Germinal center (tissue), 1 donor: ENCODE data around the gene ITGB1.
"Not testable (repeated sequence)": the region's sequence is repeated elsewhere in the genome, so short reads cannot be mapped to it uniquely, and the experiment has no call there.

Experiments
- DNase-seq: peaks from one replicate; pipeline ENCODE4 v3.0.0; 2012; ENCODE audit warnings: mixed read lengths, low spot score

Gene ITGB1

DNA sequence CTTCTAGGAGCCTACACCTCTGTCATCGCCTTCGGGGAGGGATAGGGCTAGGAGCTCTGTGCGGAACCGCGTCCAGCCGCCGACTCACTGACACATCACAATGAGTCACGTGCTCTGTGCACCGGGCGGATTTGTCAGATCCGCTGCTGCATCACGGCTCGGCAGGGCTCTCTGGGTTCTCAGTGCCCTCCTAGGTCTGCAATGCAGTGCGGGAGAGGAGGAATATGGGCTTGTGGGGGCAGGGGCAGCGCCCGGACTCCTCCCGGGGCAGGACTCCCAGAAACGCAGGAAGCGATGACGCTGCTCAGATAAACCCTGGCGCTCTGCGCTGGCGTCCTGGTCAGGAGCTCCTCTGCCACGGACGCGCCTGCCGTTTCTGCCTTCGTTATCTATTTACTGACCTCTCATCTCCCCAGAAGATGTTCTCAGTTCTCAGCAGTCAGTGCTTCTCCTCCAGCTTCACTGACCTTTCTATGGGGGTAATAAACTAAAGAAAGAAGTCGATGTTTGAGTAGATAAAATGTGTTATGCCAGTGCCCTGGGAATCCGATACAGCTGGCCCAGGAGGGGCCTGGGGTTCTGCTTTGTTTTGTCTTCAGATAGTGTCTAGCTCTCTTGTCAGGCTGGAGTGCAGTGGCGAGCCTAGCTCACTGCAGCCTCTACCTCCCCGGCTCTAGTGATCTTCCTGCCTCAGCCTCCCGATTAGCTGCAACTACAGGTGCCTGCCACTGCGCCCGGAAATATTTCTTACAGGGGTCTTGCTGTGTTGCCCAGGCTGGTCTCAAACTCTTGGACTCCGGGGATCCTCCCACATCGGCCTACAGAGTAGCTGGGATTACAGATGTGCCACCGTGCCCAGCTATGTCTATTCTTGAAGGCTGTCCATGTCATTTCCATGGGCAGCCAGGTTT, 22.8 kb upstream of the ITGB1 start:
- DNase-seq, result peak; percentile 67

GRCh38 chr10:32980242-32980557, 22.2 kb upstream of the ITGB1 start:
- DNase-seq, result no peak

DNA sequence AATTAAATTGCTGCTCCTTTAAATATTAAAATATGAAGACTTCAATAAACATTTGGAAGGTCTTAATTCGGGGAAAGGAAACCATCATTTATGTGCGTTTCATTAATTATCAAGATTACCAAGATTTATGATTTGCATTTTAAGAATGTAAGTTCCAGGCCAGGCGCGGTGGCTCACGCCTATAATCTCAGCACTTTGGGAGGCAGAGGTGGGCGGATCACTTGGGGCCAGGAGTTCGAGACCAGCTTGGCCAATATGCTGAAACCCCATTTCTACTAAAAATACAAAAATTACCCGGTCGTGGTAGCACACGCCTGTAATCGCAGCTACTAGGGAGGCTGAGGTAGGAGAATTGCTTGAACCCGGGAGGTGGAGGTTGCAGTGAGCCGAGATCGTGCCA, 21.7 kb upstream of the ITGB1 start:
- DNase-seq, result not testable (repeated sequence)

DNA sequence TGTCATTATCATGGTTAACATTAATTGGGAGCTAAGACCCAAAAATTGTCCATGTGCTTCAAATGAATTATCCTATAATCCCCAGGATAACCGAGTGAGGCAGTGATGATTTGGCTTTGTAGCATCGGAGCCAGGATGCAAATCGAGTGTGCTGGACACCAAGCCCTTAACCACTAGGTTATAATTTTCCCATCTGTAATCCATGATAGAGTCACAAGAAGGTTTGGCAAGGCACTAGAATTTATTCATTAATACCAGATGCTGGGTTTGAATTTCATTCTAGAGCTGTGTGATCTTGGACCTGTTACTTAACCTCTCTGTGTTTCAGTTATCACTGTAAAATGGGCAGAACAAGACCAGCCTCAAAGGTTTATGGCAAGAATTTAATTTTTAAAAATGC, 21.0 kb upstream of the ITGB1 start:
- no peak for DNase-seq

DNA sequence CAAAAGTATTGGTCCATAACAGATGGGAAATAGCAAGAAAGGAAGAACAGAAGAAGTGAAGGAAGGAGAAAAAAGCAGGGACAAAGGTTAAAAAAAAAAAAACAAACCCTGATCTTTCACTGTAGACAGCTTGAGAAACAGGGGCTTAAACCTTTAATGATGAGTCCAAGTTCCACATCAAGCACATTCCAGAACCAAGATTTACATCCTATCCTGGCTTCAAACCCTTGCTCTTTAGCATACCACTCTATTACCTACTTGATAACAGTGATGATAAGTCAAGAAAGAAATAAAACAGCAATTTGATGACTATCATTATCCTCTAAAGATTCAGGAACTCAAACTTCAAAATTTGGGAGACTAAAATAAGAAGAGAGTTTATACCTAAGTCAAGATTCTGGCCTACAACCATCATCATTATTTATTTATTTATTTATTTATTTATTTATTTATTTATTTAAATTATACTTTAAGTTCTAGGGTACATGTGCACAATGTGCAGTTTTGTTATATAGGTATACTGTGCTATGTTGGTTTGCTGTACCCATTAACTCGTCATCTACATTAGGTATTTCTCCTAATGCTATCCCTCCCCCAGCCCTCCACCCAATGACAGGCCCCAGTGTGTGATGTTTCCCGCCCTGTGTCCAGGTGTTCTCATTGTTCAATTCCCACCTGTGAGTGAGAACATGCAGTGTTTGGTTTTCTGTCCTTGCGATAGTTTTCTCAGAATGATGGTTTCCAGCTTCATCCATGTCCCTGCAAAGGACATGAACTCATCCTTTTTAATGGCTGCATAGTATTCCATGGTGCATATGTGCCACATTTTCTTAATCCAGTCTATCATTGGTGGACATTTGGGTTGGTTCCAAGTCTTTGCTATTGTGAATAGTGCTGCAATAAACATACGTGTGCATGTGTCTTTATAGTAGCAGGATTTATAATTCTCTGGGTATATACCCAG, 20.1 kb upstream of the ITGB1 start:
- not testable (repeated sequence) for DNase-seq

DNA sequence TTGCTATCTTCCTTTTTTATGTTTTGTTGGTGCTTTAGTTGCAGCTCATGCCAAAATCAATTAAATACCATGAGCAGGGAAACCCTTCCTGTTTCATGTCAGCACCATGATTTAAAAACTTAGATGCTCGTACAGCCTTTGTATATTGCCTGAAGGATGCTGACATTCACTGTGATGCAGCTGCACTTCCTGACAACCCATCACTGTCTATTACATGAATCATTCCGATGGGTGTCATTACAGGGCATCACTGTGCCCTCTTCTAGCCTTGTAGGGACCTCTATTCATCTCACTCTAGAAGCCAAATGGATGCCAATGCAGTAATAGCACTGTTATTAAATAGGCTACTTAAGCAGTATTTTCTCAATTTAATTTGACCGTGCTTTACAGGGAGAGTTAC, 18.3 kb upstream of the ITGB1 start:
- no peak for DNase-seq

GRCh38 chr10:32972929-32973328, 14.9 kb upstream of the ITGB1 start:
- peak; percentile 24 for DNase-seq

GRCh38 chr10:32972460-32972859, 14.4 kb upstream of the ITGB1 start:
- peak; percentile 19 for DNase-seq

GRCh38 chr10:32971536-32972091, 13.6 kb upstream of the ITGB1 start:
- peak; percentile 41 for DNase-seq

GRCh38 chr10:32970910-32971309, 12.9 kb upstream of the ITGB1 start:
- no peak for DNase-seq

DNA sequence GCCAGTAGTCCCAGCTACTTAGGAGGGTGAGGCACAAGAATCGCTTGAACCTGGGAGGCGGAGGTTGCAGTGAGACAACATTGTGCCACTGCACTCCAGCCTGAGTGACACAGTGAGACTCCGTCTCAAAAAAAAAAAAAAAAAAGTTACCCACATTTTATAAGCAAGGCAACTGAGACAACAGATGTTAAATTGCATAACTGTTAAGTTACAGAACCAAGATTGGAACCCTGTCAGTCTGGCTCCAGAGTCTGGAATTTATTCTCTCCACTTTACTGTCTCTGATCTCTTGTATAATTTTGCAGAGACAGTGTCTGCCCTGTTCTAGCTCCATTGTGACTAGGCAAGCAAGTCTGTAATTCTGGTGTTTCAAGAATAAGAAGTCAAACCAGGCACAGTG, 6.2 kb upstream of the ITGB1 start:
- no peak for DNase-seq

GRCh38 chr10:32963096-32963495, 5.1 kb upstream of the ITGB1 start:
- DNase-seq, result no peak

- no peak for DNase-seq
Observed at GRCh38 chr10:32962521-32962920, 4.5 kb upstream of the ITGB1 start.

GRCh38 chr10:32961895-32962369, 3.9 kb upstream of the ITGB1 start:
- no peak for DNase-seq

DNA sequence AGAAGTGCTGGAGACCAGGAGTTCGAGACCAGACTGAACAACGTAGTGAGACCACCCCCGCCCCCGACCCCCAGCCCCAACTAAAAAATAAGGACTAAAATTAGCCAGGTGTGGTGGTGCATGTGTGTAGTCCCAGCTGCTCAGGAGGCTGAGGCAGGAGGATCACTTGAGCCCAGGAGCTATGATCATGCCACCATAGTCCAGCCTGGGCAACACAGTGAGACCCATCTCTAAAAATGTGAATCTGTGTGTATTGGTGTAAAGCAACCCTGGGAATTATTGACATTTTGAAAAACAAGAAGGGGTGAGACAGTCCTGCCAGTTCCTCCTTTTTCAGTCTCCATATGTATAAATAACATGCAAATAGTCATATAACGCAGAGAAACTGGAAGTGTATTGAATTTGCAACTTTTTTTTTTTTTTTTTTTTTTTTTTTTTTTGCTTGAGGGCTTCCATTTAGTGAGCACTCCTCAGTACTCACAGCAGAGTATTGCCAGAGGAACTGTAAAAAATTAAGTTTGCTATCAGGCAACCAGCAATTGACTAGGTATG, 3.4 kb upstream of the ITGB1 start:
- no peak for DNase-seq

DNA sequence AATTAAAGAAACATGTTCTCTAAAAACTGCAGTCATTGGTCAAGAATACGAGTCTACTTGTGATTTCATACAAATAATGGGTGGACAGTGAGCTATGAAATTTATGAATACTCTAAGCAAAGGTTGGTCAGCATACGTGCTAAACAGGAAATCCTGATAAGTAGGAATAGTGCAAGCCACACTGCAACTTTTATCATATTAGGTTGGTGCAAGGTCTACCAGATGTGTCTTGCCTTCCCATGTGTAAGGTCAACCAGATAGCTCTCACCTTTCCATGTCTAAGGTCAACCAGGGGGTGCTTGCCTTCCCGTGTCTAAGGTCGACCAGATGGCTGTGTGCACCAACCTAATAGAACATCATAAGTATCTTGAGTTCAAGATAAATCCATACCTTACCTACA, 2.0 kb upstream of the ITGB1 start:
- DNase-seq, result no peak

- no peak for DNase-seq
Observed at GRCh38 chr10:32959006-32959920, 1.2 kb upstream of the ITGB1 start.

GRCh38 chr10:32957341-32958084, 517 bp downstream of the ITGB1 start:
- peak; percentile 32 for DNase-seq

GRCh38 chr10:32956365-32957197, 1.4 kb downstream of the ITGB1 start:
- no peak for DNase-seq
